Sciatic nerve (tissue), 2 donors: ENCODE data around the gene DDIT3. TPM values are rescaled to one million over a fixed set of nuclear protein-coding genes. Genes with fewer than 3 reads are reported as not detected.
"Not testable (repeated sequence)": the region's sequence is repeated elsewhere in the genome, so short reads cannot be mapped to it uniquely, and the experiment has no call there.

ENCODE experiments used
- ATAC-seq: fragments of 200-7000 bp; cut with Tn5 transposase; one replicate; pipeline ENCODE4 v1.9.1; 2020; ENCODE audit warnings: mild to moderate bottlenecking, moderate library complexity
- DNase-seq: peaks from one replicate; pipeline ENCODE4 v3.0.0-alpha.2; 2020; ENCODE audit warnings: low spot score
- intact Hi-C: fragments of 100-400 bp; cut with DNase I; formaldehyde crosslinking; loops from one replicate; pipeline ENCODE4 v1.14.2; 2022
- total RNA-seq: library from RNA; stranded (reverse); fragmentation: NEBNext Ultra II Directional; extraction: Animal tissue kit (Norgen Biotek cat#: 25700); gene quantifications from one replicate; pipeline ENCODE4 v1.2.1, GENCODE V29; 2021
- donor health status: DM: no; HTN: no; CAD: no.
- donor health status: DM: no; HTN: no; CAD: no.

The DDIT3 gene
- total RNA-seq, 1 donor from 2014 or later = 34.0 TPM

DNA sequence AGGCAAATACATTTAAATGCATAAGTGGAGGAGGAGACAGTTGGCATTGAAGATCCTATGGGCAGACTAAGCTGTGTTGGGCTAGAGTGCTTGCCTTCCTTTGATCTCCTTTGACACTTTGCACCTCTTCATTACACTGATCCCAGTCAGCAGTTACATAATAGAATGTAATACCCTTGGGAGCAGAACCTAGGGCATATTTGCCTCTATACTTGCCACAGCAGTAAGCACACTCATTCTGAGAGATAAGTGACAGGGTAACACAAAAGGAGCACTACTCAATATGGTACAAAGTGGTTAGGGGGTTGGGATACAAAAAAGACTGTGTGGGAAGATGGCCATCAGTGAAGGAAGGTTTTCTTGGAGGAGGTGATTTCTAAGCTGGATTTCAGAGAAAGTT lies 23.5 kb downstream of the DDIT3 start:
- DNase-seq = no peak

DNA sequence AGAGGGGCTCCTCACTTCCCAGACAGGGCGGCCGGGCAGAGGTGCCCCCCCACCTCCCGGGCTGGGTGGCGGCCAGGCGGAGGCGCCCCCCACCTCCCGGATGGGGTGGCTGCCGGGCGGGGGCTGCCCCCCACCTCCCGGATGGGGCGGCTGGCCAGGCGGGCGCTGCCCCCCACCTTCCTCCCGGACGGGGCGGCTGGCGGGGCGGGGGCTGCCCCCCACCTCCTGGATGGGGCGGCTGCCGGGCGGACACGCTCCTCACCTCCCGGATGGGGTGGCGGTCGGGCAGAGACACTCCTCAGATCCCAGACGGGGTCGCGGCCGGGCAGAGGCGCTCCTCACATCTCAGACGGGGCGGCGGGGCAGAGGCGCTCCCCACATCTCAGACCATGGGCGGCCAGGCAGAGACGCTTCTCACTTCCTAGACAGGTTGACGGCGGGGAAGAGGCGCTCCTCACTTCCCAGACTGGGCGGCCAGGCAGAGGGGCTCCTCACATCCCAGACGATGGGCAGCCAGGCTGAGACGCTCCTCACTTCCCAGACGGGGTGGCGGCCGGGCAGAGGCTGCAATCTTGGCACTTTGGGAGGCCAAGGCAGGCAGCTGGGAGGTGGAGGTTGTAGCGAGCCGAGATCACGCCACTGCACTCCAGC lies 25.1 kb downstream of the DDIT3 start:
- intact Hi-C loops, ATAC-seq, DNase-seq: not testable (repeated sequence)

More for the DNA sequence above, 23.5 kb downstream of the DDIT3 start:
- no peak for ATAC-seq
- intact Hi-C loops = no loop called here

DNA sequence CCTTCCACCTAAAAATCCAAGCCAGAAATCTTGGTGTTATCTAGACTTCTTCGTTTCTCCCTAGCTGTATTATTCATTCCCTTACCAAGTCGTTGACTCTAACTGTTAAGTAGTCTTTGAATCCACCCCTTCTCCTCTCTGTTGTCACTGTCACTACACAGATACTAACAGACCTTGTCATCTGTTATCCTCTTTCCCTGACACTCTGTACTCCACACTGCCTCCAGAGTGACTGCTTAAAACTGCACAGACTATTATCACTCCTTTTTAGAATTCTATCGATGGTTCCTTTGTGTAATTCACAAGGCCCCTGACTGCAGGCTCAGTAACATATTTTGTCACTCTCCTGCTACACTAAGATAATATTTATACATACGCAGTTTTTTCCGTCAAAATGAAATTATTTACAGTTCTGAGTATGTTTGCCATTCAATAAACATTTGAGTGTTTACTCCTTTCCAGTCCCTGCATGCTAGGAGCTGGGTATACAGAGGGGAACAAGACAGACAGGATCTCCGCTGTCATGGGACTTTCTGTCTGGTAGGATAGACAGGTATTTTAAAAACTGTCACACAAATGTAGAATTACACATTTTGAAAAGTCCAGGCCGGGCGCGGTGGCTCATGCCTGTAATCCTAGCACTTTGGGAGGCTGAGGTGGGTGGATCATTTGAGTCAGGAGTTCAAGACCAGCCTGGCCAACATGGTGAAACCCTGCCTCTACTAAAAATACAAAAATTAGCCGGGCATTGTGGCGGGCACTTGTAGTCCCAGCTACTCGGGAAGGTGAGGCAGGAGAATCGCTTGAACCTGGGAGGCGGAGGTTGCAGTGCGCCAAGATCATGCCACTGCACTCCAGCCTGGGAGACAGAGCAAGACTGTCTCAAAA lies 28.7 kb downstream of the DDIT3 start:
- DNase-seq = no peak
- intact Hi-C loops = no loop called here
- ATAC-seq = no peak

GRCh38 chr12:57490126-57490525 lies 30.2 kb downstream of the DDIT3 start:
- ATAC-seq (no peak), DNase-seq (no peak)
- intact Hi-C loops = no loop called here

- ATAC-seq (no peak), DNase-seq (no peak)
- intact Hi-C loops = no loop called here
Measured at GRCh38 chr12:57489157-57489641, 31.1 kb downstream of the DDIT3 start.

DNA sequence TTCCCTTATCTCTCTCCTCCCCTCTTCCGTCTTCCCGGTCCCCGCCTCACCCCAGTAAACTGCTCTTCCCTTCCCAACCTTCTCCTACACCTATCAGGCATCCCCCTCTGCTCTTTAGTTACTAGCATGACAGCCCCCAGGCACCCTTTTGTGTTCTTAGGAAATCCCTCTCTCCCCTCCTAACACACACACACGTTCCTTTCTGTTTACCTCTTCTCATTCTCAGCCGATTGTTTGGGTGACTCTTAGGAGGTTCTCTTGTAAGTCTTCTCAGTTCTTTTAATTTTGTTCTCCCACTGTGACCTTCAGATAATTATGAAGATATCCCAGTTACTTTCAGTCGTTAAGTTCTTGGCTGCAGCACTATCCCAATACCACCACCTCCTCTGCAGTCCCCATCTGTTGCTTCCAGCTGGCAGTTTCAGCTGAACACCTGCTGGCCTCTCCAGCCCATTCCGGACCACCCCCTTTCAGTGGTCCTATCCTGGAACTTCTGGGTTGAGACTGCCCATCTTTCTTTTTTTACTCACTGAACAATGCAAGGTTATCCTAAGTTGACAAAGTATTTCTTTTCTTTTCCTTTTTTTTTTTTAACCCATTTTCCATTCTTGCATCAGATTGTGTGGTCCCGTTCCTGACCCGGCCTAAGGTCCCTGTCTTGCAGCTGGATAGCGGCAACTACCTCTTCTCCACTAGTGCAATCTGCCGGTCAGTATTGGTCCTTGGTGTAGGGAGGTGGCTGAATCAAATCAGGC lies 31.7 kb downstream of the DDIT3 start:
- DNase-seq (no peak), ATAC-seq (no peak)
- intact Hi-C loops = no loop called here

DNA sequence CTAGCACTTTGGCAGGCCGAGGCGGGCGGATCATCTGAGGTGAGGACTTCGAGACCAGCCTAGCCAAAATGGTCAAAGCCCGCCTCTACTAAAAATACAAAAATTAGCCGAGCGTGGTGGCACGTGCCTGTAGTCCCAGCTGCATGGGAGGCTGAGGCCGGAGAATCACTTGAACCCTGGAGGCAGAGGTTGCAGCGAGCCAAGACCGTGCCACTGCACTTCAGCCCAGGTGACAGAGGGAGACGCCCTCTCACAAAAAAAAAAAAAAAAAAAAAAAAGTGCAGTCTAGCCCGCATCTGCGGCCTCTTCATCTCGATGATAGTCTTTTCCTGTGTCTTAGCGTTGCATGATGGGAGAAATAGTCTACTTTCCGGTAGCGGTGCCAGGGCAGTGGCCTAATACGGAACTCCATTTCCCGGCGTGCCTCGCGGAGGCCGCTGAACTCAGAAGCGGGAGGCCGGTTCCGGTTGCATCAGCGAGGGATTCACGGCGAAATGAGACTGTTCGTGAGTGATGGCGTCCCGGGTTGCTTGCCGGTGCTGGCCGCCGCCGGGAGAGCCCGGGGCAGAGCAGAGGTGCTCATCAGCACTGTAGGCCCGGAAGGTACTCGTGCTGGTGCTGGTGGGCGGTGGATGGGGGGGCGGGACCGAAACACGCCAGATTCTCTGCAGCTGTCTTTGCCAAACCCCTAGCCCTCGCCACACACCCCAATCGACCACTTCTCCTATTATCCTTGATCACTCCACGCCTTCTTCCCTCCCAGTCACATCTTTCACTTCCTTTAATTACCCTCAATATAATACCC lies 32.5 kb downstream of the DDIT3 start, which contains the start of gene MARS1:
MARS1 (plus strand) TSS at position 472 of the 805 bp plus-strand sequence; CDS start at position 495, 23 bp downstream.
- DNase-seq (peak; percentile 94), ATAC-seq (peak; percentile 99)
- intact Hi-C loops = loop anchor here (2.0 kb wide), 1 partner anchor 65 kb away; no protein-coding TSS in a partner anchor

DNA sequence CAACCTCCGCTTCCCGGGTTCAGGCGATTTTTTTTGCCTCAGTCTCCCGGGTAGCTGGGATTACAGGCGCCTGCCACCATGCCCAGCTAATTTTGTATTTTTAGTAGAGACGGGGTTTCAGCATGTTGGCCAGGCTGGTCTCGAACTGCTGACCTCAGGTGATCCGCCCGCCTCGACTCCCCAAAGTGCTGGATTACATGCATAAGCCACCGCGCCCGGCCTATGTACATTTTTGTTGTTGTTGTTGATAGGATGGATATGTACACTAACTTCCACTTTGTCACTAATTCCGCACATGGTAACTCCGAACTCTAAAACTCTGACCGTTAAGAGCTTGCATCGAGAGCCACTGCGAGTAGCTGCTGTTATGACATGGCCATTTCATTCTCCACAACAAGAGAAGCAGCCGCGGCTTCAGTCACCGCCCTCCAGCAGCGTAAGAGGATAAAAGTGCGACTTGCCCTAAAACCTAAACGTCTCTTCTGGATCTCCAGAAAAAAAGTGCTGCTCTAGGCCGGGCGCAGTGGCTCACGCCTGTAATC lies 33.2 kb downstream of the DDIT3 start:
- ATAC-seq (no peak), DNase-seq (no peak)
- intact Hi-C loops = loop anchor here (2.0 kb wide), 1 partner anchor 66 kb away; no protein-coding TSS in a partner anchor

GRCh38 chr12:57485695-57486094 lies 34.6 kb downstream of the DDIT3 start:
- ATAC-seq (no peak), DNase-seq (no peak)
- intact Hi-C loops = loop anchor here (2.0 kb wide), 1 partner anchor 67 kb away; no protein-coding TSS in a partner anchor

GRCh38 chr12:57483466-57483865 lies 36.8 kb downstream of the DDIT3 start:
- intact Hi-C loops = no loop called here
- DNase-seq (no peak), ATAC-seq (no peak)

DNA sequence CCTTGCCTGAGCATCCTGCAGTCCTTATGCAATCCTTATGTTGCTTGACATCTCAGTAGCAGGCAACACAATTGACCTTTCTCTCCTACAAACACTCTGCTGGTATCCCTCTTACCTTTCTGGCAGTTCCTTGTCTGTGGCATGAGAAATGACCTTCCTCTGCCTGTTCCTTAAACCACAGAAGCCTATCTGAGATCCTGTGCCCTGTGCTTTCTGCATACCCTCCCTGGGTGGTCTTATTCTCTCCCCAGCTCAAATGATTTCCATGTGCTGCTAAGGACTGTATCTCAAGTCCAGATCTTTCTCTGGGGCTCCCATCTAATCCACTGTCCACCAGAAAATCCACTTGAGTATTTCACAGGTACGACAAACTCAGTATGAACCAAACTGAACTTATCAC lies 38.6 kb downstream of the DDIT3 start:
- DNase-seq (no peak), ATAC-seq (no peak)
- intact Hi-C loops = no loop called here

DNA sequence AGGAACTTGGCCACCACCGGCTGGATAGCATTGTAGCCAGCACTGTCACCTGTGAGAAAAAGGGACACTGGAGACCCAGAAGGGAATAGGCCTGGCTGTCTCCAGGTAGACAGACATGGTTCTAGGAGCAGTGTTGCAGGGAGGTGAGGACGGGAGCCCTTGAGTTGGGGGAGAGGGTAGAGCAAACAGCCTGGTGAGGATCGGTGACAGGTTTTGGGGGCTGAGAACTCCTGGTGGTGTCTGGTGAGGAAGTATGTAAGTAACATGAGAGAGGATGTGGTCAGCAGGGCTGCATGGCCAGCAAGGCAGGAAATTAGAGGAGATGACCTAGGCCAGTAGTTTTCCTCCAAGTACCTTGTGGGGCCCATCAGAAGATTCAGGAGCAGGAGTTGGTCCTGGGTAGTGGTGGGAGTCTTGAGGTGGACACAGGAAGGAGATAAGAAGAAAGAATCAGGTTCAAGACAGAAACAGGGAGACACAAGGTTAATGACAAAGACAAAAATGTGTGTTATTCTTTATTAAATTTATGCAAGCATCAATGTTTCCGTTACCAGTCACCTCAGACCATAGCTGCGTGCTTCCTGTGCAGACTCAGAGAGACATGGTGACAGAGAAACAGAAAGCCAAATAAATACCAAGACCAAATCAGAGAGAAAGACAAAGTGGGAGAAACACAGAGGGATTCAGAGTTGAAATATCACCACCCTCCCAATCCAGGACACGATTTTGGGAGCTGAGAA lies 40.8 kb downstream of the DDIT3 start, which contains the start of gene ARHGAP9:
ARHGAP9 (minus strand) TSS at position 491 of the 740 bp plus-strand sequence; CDS start at position 31, 460 bp downstream.
- intact Hi-C loops = no loop called here
- DNase-seq (no peak), ATAC-seq (no peak)

- intact Hi-C loops = no loop called here
- ATAC-seq (no peak), DNase-seq (no peak)
Measured at GRCh38 chr12:57479043-57479375, 41.3 kb downstream of the DDIT3 start.

DNA sequence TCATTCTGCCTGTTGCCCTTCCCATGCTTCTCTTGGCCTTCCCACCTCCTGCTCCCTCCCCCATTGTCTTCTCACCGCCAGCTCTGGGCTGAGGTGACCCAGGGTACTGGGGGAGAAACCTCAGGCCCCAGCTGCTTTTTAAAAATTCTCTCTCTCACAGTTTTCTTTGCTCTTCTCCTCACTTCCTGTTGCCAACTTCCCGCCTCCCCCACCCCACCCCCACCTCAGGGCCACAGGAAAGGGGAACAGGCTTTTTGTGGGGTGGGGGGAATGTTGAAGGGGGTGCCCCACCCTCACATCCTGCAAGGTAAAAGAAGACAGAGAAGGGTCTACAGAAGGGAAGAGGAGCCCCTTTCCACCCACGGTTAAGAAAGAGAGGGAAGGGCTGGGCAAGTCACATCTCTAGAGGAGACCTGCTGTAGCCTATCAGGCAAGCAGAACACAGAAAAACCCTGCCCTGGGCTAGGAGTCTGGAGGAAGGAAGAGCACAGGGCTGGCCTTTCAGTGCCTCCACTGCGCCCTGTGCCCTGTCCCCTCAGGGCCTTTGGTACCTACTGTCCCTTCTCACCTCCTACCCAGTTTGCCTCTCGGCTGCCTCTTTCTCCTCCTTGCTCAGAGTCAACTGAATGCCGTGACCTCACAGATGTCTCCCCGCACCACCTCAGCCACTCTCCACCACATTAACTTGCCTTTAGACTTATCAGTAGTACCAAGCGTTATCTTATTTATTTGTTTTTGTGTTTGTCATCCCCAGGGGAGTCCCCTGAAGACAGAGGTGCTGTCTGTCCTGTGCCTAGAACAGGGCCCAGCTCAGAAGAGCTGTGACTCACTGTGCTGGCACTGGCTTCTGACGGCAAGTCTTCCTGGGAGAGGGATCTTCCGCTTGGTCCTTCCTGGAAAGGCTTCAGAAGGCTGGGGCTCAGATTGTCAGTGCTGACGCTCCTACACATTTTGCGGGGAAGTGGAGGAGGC lies 42.3 kb downstream of the DDIT3 start:
- DNase-seq = no peak
- intact Hi-C loops = no loop called here
- peak; percentile 11 for ATAC-seq

DNA sequence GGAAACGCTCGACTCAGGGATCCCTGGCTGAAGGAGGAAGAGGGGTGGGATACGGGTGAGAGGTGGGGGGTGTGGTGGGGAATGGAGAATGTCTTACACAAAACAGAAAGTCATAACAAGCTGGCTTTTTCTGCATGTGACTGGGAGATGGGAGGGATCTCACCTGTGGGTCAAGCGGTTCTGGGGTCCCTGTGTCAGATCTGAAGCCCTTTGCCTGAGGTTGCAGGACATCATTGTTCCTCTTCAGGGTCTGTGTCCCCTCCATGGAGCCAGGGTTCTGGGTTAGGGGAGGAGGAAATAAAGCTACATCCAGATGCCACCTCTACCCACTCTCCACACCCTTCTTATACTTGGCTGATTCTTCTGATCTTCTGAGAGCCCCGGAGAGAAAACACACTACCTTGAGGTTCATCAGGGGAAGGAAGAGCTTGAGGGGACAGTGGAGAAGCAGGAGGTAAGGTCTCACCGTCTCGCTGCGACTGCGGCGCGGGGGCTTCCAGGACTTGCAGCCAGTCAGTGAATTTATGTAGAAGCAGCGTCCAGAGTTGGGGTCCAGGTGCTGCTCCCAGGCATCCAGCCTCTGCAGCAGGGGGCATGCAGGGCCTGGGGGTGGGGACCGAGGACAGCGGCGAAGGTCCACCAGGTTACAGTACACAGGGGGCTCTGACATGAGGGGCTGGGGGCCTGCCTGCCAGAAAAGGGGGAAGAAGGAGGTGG lies 43.2 kb downstream of the DDIT3 start:
- DNase-seq = no peak
- intact Hi-C loops = no loop called here
- no peak for ATAC-seq
